GM11168 (cell line): ENCODE results near the gene C5orf63.

ENCODE experiments used
- in situ Hi-C: fragments of 300-500 bp; cut with MboI; formaldehyde crosslinking; loops from one replicate; pipeline ENCODE4 v1.12.0; 2022; ENCODE audit warnings: low sequenced_read_pairs; ENCODE audit not compliant: unreplicated experiment

The C5orf63 gene

DNA sequence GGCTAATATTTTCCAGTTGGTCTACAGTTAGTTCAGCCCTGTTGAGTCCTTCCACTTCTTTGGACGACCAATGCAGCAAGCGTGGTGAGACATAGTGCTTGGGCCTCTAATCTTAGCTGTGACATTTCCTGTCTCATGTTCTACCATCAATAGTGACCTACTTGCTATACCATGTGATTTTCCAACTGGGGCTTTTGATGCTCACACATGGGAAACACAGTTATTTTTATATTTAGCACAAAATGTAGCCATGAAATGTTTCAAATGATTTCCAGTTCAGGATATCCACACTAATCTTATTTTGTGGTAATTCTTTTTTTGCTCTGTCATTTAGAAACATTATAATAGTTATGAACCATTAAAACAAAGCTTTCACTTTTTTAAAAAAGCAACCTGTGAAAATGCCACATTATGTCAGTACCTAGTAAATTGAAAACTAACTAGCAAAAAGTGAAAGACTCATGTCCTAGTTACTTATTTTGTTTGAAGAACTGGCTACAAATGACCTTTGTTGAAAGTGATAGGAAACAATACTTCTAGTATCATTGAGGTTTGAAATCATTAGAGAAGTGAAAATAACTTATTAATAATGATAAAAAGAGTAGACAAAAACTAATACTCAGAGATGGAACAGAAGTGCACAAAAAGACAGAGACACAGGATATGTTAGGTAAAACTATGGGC lies 61.2 kb downstream of the C5orf63 start:
- in situ Hi-C loops, result loop anchor here (25.0 kb wide), 1 partner anchor 350 kb away; no protein-coding TSS in a partner anchor

DNA sequence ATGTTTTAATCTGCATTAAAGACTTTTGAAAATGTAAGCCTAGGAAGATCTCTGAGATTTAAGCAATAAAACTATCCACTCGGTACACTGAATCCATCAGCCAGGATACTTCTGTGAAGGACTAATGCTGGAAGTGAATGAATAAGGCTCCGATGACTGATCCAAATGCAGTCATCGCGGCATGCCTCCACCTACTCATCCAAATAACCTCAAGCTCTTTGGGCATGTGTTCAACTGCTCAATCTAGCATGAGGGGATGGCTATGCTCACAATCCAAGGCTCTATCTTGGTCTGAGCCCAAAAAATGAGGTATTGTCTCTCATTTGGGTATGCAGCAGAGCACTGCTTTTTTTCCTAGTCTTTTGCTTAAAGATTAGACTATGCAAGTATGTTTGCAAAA lies 62.1 kb downstream of the C5orf63 start:
- in situ Hi-C loops, result loop anchor here (25.0 kb wide), 1 partner anchor 349 kb away; no protein-coding TSS in a partner anchor

DNA sequence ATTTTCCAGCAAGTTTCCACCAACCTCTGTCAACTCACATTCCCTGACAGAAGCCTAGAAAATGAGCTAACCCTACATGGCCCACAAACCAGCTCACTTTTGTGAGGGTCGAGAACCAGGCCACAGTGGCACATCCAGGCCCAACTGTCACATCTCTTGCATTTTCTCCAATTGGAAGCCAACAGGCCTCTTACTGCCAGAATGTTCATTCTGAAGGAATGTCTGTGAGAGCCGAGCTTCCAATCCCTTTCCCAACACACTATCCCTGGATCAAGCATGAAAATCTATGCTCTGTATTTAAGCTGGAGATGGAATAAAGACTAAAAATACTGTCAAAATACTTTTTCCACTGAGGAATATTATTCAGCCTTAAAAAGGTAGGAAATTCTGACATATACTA lies 62.9 kb downstream of the C5orf63 start:
- in situ Hi-C loops, result loop anchor here (25.0 kb wide), 1 partner anchor 348 kb away; no protein-coding TSS in a partner anchor

DNA sequence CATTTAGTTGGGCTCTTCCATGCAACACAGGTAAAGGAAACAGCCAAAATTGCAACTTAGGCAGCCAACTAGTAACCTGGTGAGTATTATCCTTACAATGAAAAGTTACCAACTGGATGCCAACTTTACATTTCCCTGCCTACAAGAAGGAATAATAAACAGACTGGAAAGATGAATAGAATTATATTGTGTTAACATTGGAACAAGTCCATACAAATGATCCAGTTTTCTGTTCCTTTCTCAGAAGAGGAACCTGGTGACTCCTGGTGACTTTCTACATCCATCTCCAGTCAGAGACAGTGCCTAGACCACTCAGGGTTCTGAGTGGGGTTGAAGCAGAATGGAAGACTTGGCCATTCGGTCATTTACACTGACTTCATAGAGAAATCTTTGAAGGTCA lies 63.5 kb downstream of the C5orf63 start:
- in situ Hi-C loops, result loop anchor here (25.0 kb wide), 1 partner anchor 347 kb away; no protein-coding TSS in a partner anchor

DNA sequence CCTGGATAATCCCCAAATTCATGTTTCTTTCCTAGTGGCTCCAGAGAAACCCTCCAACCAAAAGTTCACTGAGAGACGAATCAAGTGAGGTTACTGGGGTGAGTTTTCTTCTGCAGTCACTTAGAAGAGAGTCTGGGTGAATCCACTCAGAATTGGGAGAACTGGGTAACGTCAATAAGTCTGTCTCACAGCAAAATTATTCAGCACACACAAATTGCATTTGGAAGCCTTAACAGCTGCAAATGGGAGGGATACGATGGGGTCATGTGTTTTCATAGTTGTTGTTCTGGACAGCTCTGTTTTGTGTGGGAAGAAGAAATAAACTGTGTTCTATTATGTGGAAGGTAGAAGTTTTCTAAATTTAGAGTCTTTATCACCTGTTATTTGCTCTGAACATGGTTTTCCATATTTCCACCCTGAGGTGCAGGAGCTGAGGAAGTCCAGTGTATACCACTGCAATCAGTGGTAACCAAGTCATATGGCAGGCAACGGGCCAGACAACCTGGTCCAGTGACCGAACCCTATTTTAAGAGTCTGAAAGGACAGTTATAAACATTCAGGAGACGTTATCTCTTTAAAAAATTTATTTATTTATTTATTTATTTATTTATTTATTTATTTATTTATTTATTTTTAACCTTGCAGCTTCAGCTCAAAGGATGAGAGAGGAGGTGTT lies 64.9 kb downstream of the C5orf63 start:
- in situ Hi-C loops, result loop anchor here (25.0 kb wide), 1 partner anchor 346 kb away; no protein-coding TSS in a partner anchor

DNA sequence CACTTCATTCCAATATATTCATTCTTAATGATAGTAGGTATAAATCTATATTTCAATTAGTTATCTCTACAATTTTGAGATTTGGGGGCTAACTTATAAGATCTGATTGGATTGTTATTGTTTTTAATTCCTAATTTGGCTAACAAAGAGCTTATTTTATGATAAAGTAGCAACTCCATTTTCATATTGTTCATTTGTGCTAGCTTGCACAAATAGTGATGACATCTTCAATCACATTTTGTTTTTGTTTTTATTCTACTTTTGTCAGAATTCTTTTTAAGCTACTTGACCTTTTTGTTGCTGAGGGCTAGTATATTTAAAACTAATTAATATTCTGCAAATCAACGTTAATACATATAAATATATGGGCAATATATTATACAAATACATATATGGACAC lies 65.8 kb downstream of the C5orf63 start:
- in situ Hi-C loops, result loop anchor here (25.0 kb wide), 1 partner anchor 345 kb away; no protein-coding TSS in a partner anchor

GRCh38 chr5:127006744-127007143 lies 66.6 kb downstream of the C5orf63 start:
- in situ Hi-C loops, result loop anchor here (25.0 kb wide), 1 partner anchor 344 kb away; no protein-coding TSS in a partner anchor

GRCh38 chr5:127005282-127005681 lies 68.0 kb downstream of the C5orf63 start:
- in situ Hi-C loops, result loop anchor here (25.0 kb wide), 1 partner anchor 343 kb away; no protein-coding TSS in a partner anchor

- in situ Hi-C loops, result loop anchor here (25.0 kb wide), 1 partner anchor 342 kb away; no protein-coding TSS in a partner anchor
These were observed 68.6 kb downstream of the C5orf63 start for GRCh38 chr5:127004721-127005120.

DNA sequence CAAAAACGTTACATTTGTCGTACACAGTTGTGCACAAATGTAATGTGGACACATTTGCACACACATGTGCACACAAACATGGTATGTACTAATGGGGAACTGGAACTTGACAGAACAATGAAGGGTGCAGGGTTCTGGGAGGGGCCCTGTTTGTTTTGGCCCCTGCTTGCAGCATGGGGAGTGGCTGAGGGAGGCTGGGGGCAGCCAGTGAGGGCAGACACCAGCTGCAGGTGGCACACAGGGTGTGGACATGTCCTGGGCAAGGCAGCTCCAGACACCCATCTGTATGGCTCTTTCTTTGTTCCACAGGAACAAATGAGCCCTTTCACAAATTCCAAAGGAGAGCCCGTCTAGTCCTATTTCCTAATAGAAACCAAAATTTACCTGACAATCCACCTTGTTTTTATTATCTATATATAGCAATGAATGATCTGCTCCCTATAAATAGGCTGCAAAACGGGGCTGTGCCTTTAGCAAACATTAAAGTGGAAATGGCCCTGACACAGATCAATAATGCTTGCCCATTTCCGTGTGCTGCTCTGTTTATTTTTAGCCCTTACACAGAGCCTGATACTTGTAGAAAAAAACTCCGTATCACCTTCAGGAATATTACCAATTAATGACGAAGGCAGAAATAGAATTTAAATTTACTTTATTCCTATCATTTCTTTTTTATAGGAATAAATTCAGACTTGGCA lies 69.4 kb downstream of the C5orf63 start:
- in situ Hi-C loops, result loop anchor here (25.0 kb wide), 1 partner anchor 342 kb away; no protein-coding TSS in a partner anchor

GRCh38 chr5:127002390-127002789 lies 70.9 kb downstream of the C5orf63 start:
- in situ Hi-C loops, result loop anchor here (25.0 kb wide), 1 partner anchor 340 kb away; no protein-coding TSS in a partner anchor

- in situ Hi-C loops, result loop anchor here (25.0 kb wide), 1 partner anchor 339 kb away; no protein-coding TSS in a partner anchor
These were observed 71.5 kb downstream of the C5orf63 start for GRCh38 chr5:127001621-127002296.
